Activated B cell treated with CpG ODN at 0.5 μM for 24 hours (primary cell): ENCODE data around the gene ZNF844. TPM values are rescaled to one million over a fixed set of nuclear protein-coding genes. Genes with fewer than 3 reads are reported as not detected.

Experiments used
- ATAC-seq: fragments of 200-7000 bp; cut with Tn5 transposase; one replicate; pipeline ENCODE4 v1.10.0; 2021; ENCODE audit warnings: low read depth, mild to moderate bottlenecking, moderate library complexity
- CTCF ChIA-PET: fragments of 350-600 bp; sonication (Branson Sonifier 250); formaldehyde crosslinking; loops from one replicate; lab custom pipeline; 2021; ENCODE audit warnings: antibody characterized with exemption; lab: Charles Lee
- POLR2A ChIA-PET: fragments of 350-600 bp; sonication (Branson Sonifier 250); formaldehyde crosslinking; loops from one replicate; lab custom pipeline; 2021; ENCODE audit warnings: antibody characterized with exemption; lab: Charles Lee
- DNase-seq: peaks from one replicate; pipeline ENCODE4 v3.0.0; 2022
- H3K27ac Mint-ChIP-seq: one replicate; pipeline ENCODE4 v1.8.0; 2020; ENCODE audit warnings: mixed read lengths
- H3K27me3 Mint-ChIP-seq: one replicate; pipeline ENCODE4 v1.8.0; 2021; ENCODE audit warnings: mixed read lengths
- H3K36me3 Mint-ChIP-seq: one replicate; pipeline ENCODE4 v1.8.0; 2021; ENCODE audit warnings: low read depth, mixed read lengths
- H3K4me1 Mint-ChIP-seq: one replicate; pipeline ENCODE4 v1.8.0; 2021; ENCODE audit warnings: mixed read lengths
- H3K4me3 Mint-ChIP-seq: one replicate; pipeline ENCODE4 v1.8.0; 2020; ENCODE audit warnings: mild to moderate bottlenecking, mixed read lengths
- H3K9me3 Mint-ChIP-seq: one replicate; pipeline ENCODE4 v1.8.0; 2020; ENCODE audit warnings: mixed read lengths
- CTCF ChIP-seq: fragments of 200-600 bp; IDR thresholded peaks from one replicate; pipeline ENCODE4 v1.8.0; 2022; ENCODE audit warnings: antibody characterized with exemption, mild to moderate bottlenecking
- intact Hi-C: fragments of 100-400 bp; cut with micrococcal nuclease; formaldehyde crosslinking; loops from one replicate; pipeline ENCODE4 v1.15.1; 2024
- total RNA-seq: library from RNA; stranded (reverse); gene quantifications from 2 replicates; pipeline ENCODE4 v1.2.3, GENCODE V29; 2022

The ZNF844 gene
- total RNA-seq, 1 donor from 2014 or later, result 27.7 TPM

GRCh38 chr19:12047868-12048267, 16.7 kb upstream of the ZNF844 start:
- Mint-ChIP-seq H3K4me1 (peaks cover 9% of the 10 kb centered on the region), H3K36me3 (peaks cover 26% of the 10 kb centered on the region), H3K9me3 (peaks cover 17% of the 10 kb centered on the region), H3K27me3 (peaks cover 2% of the 10 kb centered on the region), H3K27ac (no peak overlapping the region), H3K4me3 (no peak overlapping the region)
- no peak for TF ChIP-seq CTCF
- ATAC-seq (no peak), DNase-seq (no peak)
- POLR2A ChIA-PET, result interaction anchor here (0.6 kb wide), 1 partner anchor 8 kb away, joined by 4 read pairs; no protein-coding TSS in a partner anchor
- CTCF ChIA-PET, result no interaction called here
- intact Hi-C loops, result no loop called here

GRCh38 chr19:12052091-12052496, 12.4 kb upstream of the ZNF844 start:
- no peaks in the 10 kb centered on the region for H3K9me3 Mint-ChIP-seq
- H3K4me1 Mint-ChIP-seq, result peaks cover 12% of the 10 kb centered on the region
- ATAC-seq, result peak; percentile 12
- TF ChIP-seq CTCF, result no peak
- no peak for DNase-seq
- H3K36me3 Mint-ChIP-seq, result no peaks in the 10 kb centered on the region
- POLR2A ChIA-PET, result interaction anchor here (0.6 to 2.0 kb wide), 9 partner anchors 10 to 128 kb away, joined by 3 to 9 read pairs (median 4); partner anchors contain the start of genes ZNF20, ZNF700, ZNF763 and ZNF844
- H3K4me3 Mint-ChIP-seq, result peak overlapping the region; percentile 86
- intact Hi-C loops, result loop anchor here (1.0 to 2.0 kb wide), 2 partner anchors 63 to 88 kb away; no protein-coding TSS in a partner anchor
- H3K27ac Mint-ChIP-seq, result peak overlapping the region; percentile 13
- CTCF ChIA-PET, result interaction anchor here (0.9 to 3.0 kb wide), 5 partner anchors 16 to 254 kb away, joined by 3 to 17 read pairs (median 5); partner anchors contain the start of genes ZNF491 and ZNF763
- peaks cover 4% of the 10 kb centered on the region for H3K27me3 Mint-ChIP-seq

- no peak for TF ChIP-seq CTCF
- Mint-ChIP-seq H3K36me3 (no peaks in the 10 kb centered on the region), H3K9me3 (no peaks in the 10 kb centered on the region), H3K27me3 (peaks cover 4% of the 10 kb centered on the region), H3K4me3 (peak within 1 kb of the TSS; percentile 87), H3K27ac (peak within 1 kb of the TSS; percentile 27), H3K4me1 (peaks cover 12% of the 10 kb centered on the region)
- peak; percentile 90 for ATAC-seq
- DNase-seq, result peak; percentile 48
- CTCF ChIA-PET, result interaction anchor here (0.8 to 3.0 kb wide), 6 partner anchors 15 to 255 kb away, joined by 3 to 17 read pairs (median 4); partner anchors contain the start of genes ZNF491 and ZNF763
- intact Hi-C loops, result loop anchor here (1.0 to 2.0 kb wide), 2 partner anchors 64 to 88 kb away; no protein-coding TSS in a partner anchor
- POLR2A ChIA-PET, result interaction anchor here (0.6 to 2.0 kb wide), 12 partner anchors 9 to 129 kb away, joined by 3 to 13 read pairs (median 4); partner anchors contain the start of genes ZNF20, ZNF433, ZNF700 and ZNF763
These were observed 11.9 kb upstream of the ZNF844 start, which contains the start of gene ZNF878 for GRCh38 chr19:12052497-12053169. Gene ZNF878 (minus strand): TSS chr19:12052961. CDS start chr19:12052801, 160 bp downstream.

- no peak for TF ChIP-seq CTCF
- Mint-ChIP-seq H3K36me3 (no peaks in the 10 kb centered on the region), H3K27me3 (peaks cover 4% of the 10 kb centered on the region), H3K4me3 (no peak overlapping the region), H3K9me3 (no peaks in the 10 kb centered on the region), H3K4me1 (peaks cover 16% of the 10 kb centered on the region), H3K27ac (no peak overlapping the region)
- ATAC-seq (no peak), DNase-seq (no peak)
- intact Hi-C loops, result loop anchor here (2.0 to 5.0 kb wide), 2 partner anchors 173 to 258 kb away; partner anchors contain the start of gene ZNF491
- POLR2A ChIA-PET, result interaction anchor here (0.5 to 0.6 kb wide), 3 partner anchors 279 to 720 kb away, joined by 3 to 6 read pairs (median 5); no protein-coding TSS in a partner anchor
- CTCF ChIA-PET, result interaction anchor here (0.6 to 1.4 kb wide), 2 partner anchors 92 to 262 kb away, joined by 3 read pairs; no protein-coding TSS in a partner anchor
These were observed 8.7 kb upstream of the ZNF844 start for GRCh38 chr19:12055784-12056183.
